Activated effector memory CD4-positive, alpha-beta T cell treated with anti-CD3 and anti-CD28 coated beads, Interleukin-2, amount 50 U/mL, for 16 hours (primary cell): Measurements from ENCODE around the gene SPRR2A.
"Not testable (repeated sequence)": the region's sequence is repeated elsewhere in the genome, so short reads cannot be mapped to it uniquely, and the experiment has no call there.

Source experiments
- DNase-seq: peaks from one replicate; pipeline ENCODE4 v3.0.0-alpha.2; 2020

SPRR2A gene

GRCh38 chr1:153057375-153057774, at the start of gene SPRR2A:
TSS of gene SPRR2A (minus strand) at chr1:153057512. CDS start at chr1:153056735, 777 bp downstream.
- no peak for DNase-seq

- no peak for DNase-seq
Measured at GRCh38 chr1:153100245-153100644, 42.9 kb upstream of the SPRR2A start.

GRCh38 chr1:153099461-153100045, 42.2 kb upstream of the SPRR2A start:
- DNase-seq: no peak

GRCh38 chr1:153095764-153096163, 38.5 kb upstream of the SPRR2A start:
- DNase-seq: no peak

- no peak for DNase-seq
Measured at GRCh38 chr1:153094426-153094825, 37.1 kb upstream of the SPRR2A start, which contains the start of gene SPRR2E. TSS of gene SPRR2E (minus strand) at chr1:153094526. CDS start at chr1:153093751, 775 bp downstream.

GRCh38 chr1:153087652-153088051, 30.3 kb upstream of the SPRR2A start:
- no peak for DNase-seq

- DNase-seq: no peak
Measured at GRCh38 chr1:153081736-153082135, 24.4 kb upstream of the SPRR2A start.

GRCh38 chr1:153072806-153073726, 15.8 kb upstream of the SPRR2A start:
- no peak for DNase-seq

GRCh38 chr1:153071511-153071910, 14.2 kb upstream of the SPRR2A start, which contains the start of gene SPRR2B:
TSS of gene SPRR2B (minus strand) at chr1:153071611. CDS start at chr1:153070839, 772 bp downstream.
- no peak for DNase-seq

GRCh38 chr1:153070243-153070642, 12.9 kb upstream of the SPRR2A start:
- DNase-seq: no peak

- DNase-seq: no peak
Measured at GRCh38 chr1:153058826-153059784, 1.8 kb upstream of the SPRR2A start.

- no peak for DNase-seq
Measured at GRCh38 chr1:153058154-153058553, 842 bp upstream of the SPRR2A start.

- DNase-seq: not testable (repeated sequence)
Measured at GRCh38 chr1:153056111-153056510, 1.2 kb downstream of the SPRR2A start.

- DNase-seq: no peak
Measured at GRCh38 chr1:153049211-153049610, 8.1 kb downstream of the SPRR2A start.

GRCh38 chr1:153040950-153041631, 16.2 kb downstream of the SPRR2A start, which contains the start of gene SPRR2D:
TSS of gene SPRR2D (minus strand) at chr1:153041120. CDS start at chr1:153040346, 774 bp downstream.
- no peak for DNase-seq

- DNase-seq: no peak
Measured at GRCh38 chr1:153035211-153035610, 22.1 kb downstream of the SPRR2A start.

GRCh38 chr1:153032677-153033308, 24.5 kb downstream of the SPRR2A start:
- DNase-seq: no peak

GRCh38 chr1:153032073-153032472, 25.2 kb downstream of the SPRR2A start:
- no peak for DNase-seq

GRCh38 chr1:153030895-153031294, 26.4 kb downstream of the SPRR2A start, which contains the start of gene SPRR1B:
TSS of gene SPRR1B (plus strand) at chr1:153031203. CDS start at chr1:153032346, 1,143 bp downstream.
- no peak for DNase-seq

GRCh38 chr1:153028766-153029165, 28.5 kb downstream of the SPRR2A start:
- DNase-seq: no peak

GRCh38 chr1:153025797-153026196, 31.5 kb downstream of the SPRR2A start:
- DNase-seq: no peak
